ENCODE measurements around the gene PGM1. TPM values are rescaled to one million over a fixed set of nuclear protein-coding genes. Genes with fewer than 3 reads are reported as not detected.

The PGM1 gene
- total RNA-seq, 1 experiment from 2014 or later, result 54.6 TPM

- TF ChIP-seq ZNF274 (IDR thresholded peaks at IDR 0.05; ENCODE audit: low read depth, low read length), result no peak
Observed at GRCh38 chr1:63599799-63600198, 6.6 kb downstream of the PGM1 start (continued).

DNA sequence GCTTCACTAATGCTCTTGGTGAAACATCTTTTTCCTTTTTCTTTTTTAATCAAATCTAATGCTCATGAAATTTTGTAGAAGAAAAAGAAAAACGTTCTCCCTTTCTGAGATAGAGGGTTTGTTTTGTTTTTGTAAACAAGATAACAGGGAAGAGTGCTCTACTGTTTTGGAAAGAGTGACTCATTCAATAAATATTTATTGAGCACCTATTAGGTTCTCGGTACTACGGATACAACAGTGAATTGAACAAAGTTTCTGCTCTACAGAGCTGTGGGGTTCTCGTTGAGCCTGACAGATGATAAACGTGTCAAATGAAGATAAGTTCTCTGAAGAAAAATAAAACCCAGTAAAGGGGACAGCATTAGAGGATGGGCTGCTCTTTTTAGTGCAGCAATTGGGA, 7.0 kb downstream of the PGM1 start:
- Histone ChIP-seq H3K4me2 (ENCODE audit: low read length) (no peak overlapping the region), H4K20me1 (ENCODE audit: insufficient read depth) (no peaks in the 10 kb centered on the region), H3K9me2 (ENCODE audit: insufficient read depth) (no peaks in the 10 kb centered on the region), H3K4me3 (replicated peaks in 1 of 2; ENCODE audit: low read depth in 1 of 2, low read length in 2 of 2) (no peak overlapping the region), H3K27me3 (ENCODE audit: insufficient read depth, low read length) (no peaks in the 10 kb centered on the region), H3K27ac (ENCODE audit: low read depth, low read length) (no peak overlapping the region), H3K4me1 (ENCODE audit: control insufficient read depth in 1 of 2, insufficient read depth in 2 of 2, low read length in 2 of 2) (peaks cover 1% of the 10 kb centered on the region in 2 experiments; a peak in 3 of 4 replicates), H3K79me2 (ENCODE audit: insufficient read depth, low read length) (peaks cover 10% of the 10 kb centered on the region), H2AFZ (ENCODE audit: low read depth, low read length, poor library complexity, severe bottlenecking) (no peak overlapping the region), H3K9me3 (ENCODE audit: control insufficient read depth in 1 of 2, insufficient read depth in 1 of 2, low read depth in 1 of 2, low read length in 2 of 2) (no peaks in the 10 kb centered on the region), H3K9ac (ENCODE audit: low read length) (no peak overlapping the region), H3K36me3 (ENCODE audit: control insufficient read depth in 1 of 2, insufficient read depth in 2 of 2, low read length in 2 of 2) (peaks cover 0 to 3% of the 10 kb centered on the region in 2 experiments; a peak in 1 of 4 replicates)
- no peak for DNase-seq (ENCODE audit: low read depth, low spot score)
- ChIA-PET POLR2A (no interaction called here), CTCF (no interaction called here), RAD21 (ENCODE audit: low non-redundant PET in 1 of 2, low total read pairs in 2 of 2, uncharacterized antibody in 2 of 2, unreplicated experiment in 2 of 2) (no interaction called here)
- intact Hi-C loops (cut with micrococcal nuclease), result no loop called here
- TF ChIP-seq SIN3A (IDR thresholded peaks at IDR 0.05; ENCODE audit: low read depth) (no peak), CTCF (IDR thresholded peaks at IDR 0.05 in 2 of 3, conservative IDR thresholded peaks at IDR 0.05 in 1 of 3; ENCODE audit: borderline replicate concordance in 1 of 3, insufficient read depth in 1 of 3, low read depth in 2 of 3, low read length in 2 of 3) (no peak), EGR1 (IDR thresholded peaks at IDR 0.05; ENCODE audit: low read depth) (no peak), EZH2 (IDR thresholded peaks at IDR 0.05) (no peak), MAX (IDR thresholded peaks at IDR 0.05) (no peak)
- no peak for ATAC-seq
- no TSS peak for BruUV-seq (replicated peaks)

- TF ChIP-seq POLR2A (IDR thresholded peaks at IDR 0.05; ENCODE audit: borderline replicate concordance, extremely low read depth, insufficient read depth, insufficient read length) (no peak), JUND (IDR thresholded peaks at IDR 0.05) (no peak)
- TF ChIP-seq, protein P1, sequence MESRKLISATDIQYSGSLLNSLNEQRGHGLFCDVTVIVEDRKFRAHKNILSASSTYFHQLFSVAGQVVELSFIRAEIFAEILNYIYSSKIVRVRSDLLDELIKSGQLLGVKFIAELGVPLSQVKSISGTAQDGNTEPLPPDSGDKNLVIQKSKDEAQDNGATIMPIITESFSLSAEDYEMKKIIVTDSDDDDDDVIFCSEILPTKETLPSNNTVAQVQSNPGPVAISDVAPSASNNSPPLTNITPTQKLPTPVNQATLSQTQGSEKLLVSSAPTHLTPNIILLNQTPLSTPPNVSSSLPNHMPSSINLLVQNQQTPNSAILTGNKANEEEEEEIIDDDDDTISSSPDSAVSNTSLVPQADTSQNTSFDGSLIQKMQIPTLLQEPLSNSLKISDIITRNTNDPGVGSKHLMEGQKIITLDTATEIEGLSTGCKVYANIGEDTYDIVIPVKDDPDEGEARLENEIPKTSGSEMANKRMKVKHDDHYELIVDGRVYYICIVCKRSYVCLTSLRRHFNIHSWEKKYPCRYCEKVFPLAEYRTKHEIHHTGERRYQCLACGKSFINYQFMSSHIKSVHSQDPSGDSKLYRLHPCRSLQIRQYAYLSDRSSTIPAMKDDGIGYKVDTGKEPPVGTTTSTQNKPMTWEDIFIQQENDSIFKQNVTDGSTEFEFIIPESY (IDR thresholded peaks at IDR 0.05; ENCODE audit: extremely low read depth, insufficient replicate concordance, low read length), result no peak
- H3K4me1 ChIP-seq (ENCODE audit: control insufficient read depth in 1 of 2, insufficient read depth in 2 of 2, low read length in 2 of 2), result no peaks in the 10 kb centered on the region
- no peak overlapping the region for H3K4me3 ChIP-seq (replicated peaks in 1 of 2; ENCODE audit: low read depth in 1 of 2, low read length in 2 of 2)
- no peak overlapping the region for H3K4me2 ChIP-seq (ENCODE audit: low read length)
- H3K36me3 ChIP-seq (ENCODE audit: control insufficient read depth in 1 of 2, insufficient read depth in 2 of 2, low read length in 2 of 2), result no peaks in the 10 kb centered on the region
- H3K9me2 ChIP-seq (ENCODE audit: insufficient read depth), result no peaks in the 10 kb centered on the region
- H2AFZ ChIP-seq (ENCODE audit: low read depth, low read length, poor library complexity, severe bottlenecking), result no peak overlapping the region
- DNase-seq (ENCODE audit: low read depth, low spot score), result no peak
- no TSS peak for BruUV-seq (replicated peaks)
- H3K9ac ChIP-seq (ENCODE audit: low read length), result no peak overlapping the region
- no peaks in the 10 kb centered on the region for H4K20me1 ChIP-seq (ENCODE audit: insufficient read depth)
- H3K27ac ChIP-seq (ENCODE audit: low read depth, low read length), result no peak overlapping the region
- ChIA-PET CTCF (no interaction called here), RAD21 (ENCODE audit: low non-redundant PET in 1 of 2, low total read pairs in 2 of 2, uncharacterized antibody in 2 of 2, unreplicated experiment in 2 of 2) (no interaction called here), POLR2A (no interaction called here)
- intact Hi-C loops (cut with micrococcal nuclease), result no loop called here
- peaks cover 3% of the 10 kb centered on the region; the same call in 1 of the 2 replicates for H3K79me2 ChIP-seq (ENCODE audit: insufficient read depth, low read length)
- no peaks in the 10 kb centered on the region for H3K27me3 ChIP-seq (ENCODE audit: insufficient read depth, low read length)
- no peak for ATAC-seq
- H3K9me3 ChIP-seq (ENCODE audit: control insufficient read depth in 1 of 2, insufficient read depth in 1 of 2, low read depth in 1 of 2, low read length in 2 of 2), result no peaks in the 10 kb centered on the region
Observed at GRCh38 chr1:63601061-63601460, 7.8 kb downstream of the PGM1 start.

Measured in HCT116 (cell line).